GM23248 (cell line): Measurements from ENCODE around the gene CAMTA1.

Experiments
- EZH2 ChIP-seq: fragments of 200-600 bp; sonication (generic); IDR thresholded peaks from 2 replicates; pipeline ENCODE4 v1.6.1; 2018; ENCODE audit warnings: antibody characterized with exemption, mild to moderate bottlenecking; ENCODE audit not compliant: insufficient read depth, poor library complexity, severe bottlenecking
- EZH2phosphoT487 ChIP-seq: fragments of 200-600 bp; sonication (generic); IDR thresholded peaks from 2 replicates; pipeline ENCODE4 v1.6.1; 2018; ENCODE audit warnings: antibody characterized with exemption, moderate library complexity, mild to moderate bottlenecking, low read depth; ENCODE audit not compliant: insufficient read depth

DNA sequence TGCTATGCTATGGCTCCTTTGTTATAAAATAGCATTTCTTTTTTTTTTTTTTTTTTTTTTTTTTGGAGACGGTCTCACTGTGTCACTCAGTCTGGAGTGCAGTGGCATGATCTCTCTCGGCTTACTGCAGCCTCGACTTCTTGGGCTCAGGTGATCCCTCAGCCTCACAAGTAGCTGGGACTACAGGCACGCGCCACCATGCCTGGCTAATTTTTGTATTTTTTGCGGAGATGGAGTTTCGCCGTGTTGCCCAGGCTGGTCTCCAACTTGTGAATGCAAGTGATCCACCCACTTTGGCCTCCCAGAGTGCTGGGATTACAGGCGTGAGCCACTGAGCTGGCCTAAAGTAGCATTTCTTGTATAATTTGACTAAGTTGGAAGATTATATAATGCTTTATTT, 10.8 kb downstream of the CAMTA1 start:
- no peak for TF ChIP-seq EZH2
- no peak for TF ChIP-seq EZH2phosphoT487
